MCF 10A (cell line): ENCODE results near the gene TIGD6. TPM values are rescaled to one million over a fixed set of nuclear protein-coding genes. Genes with fewer than 3 reads are reported as not detected.

Experiments used
- BruUV-seq: library from RNA; stranded (reverse); fragments of 400-500 nt; replicated peaks from 2 replicates; lab custom pipeline; 2021; lab: Mats Ljungman, UMichigan
- CTCF ChIA-PET: fragments of 300-600 bp; sonication (Branson Sonifier 250); formaldehyde crosslinking; extraction: SDS; loops from one replicate; lab custom pipeline; 2021; ENCODE audit warnings: antibody characterized with exemption, inconsistent platforms; lab: Yijun Ruan, JAX
- POLR2A ChIA-PET: fragments of 300-600, 350-650 bp; sonication (Branson Sonifier 250); formaldehyde crosslinking; extraction: SDS; loops from one replicate; lab custom pipeline; 2020; ENCODE audit warnings: antibody characterized with exemption, inconsistent platforms; lab: Yijun Ruan, JAX
- DNase-seq: peaks from one replicate; pipeline ENCODE4 v3.0.0-alpha.2; 2018; ENCODE audit not compliant: unreplicated experiment
- H3K27ac Mint-ChIP-seq: one replicate; pipeline ENCODE4 v1.8.0; 2022; ENCODE audit warnings: mild to moderate bottlenecking, low read depth, mixed read lengths; ENCODE audit not compliant: unreplicated experiment
- H3K27me3 Mint-ChIP-seq: one replicate; pipeline ENCODE4 v1.8.0; 2022; ENCODE audit warnings: mixed read lengths; ENCODE audit not compliant: insufficient read depth, unreplicated experiment
- H3K36me3 Mint-ChIP-seq: one replicate; pipeline ENCODE4 v1.8.0; 2022; ENCODE audit warnings: mild to moderate bottlenecking, moderate library complexity, mixed read lengths; ENCODE audit not compliant: insufficient read depth, unreplicated experiment
- H3K4me1 Mint-ChIP-seq: one replicate; pipeline ENCODE4 v1.8.0; 2022; ENCODE audit warnings: mixed read lengths; ENCODE audit not compliant: insufficient read depth, unreplicated experiment
- H3K4me3 Mint-ChIP-seq: one replicate; pipeline ENCODE4 v1.8.0; 2022; ENCODE audit warnings: mild to moderate bottlenecking, moderate library complexity, mixed read lengths; ENCODE audit not compliant: unreplicated experiment
- H3K9me3 Mint-ChIP-seq: one replicate; pipeline ENCODE4 v1.8.0; 2022; ENCODE audit warnings: mixed read lengths; ENCODE audit not compliant: unreplicated experiment
- intact Hi-C: fragments of 100-400 bp; cut with micrococcal nuclease; formaldehyde crosslinking; loops from 2 replicates; pipeline ENCODE4 v1.14.1; 2022
- total RNA-seq: library from RNA; stranded (reverse); gene quantifications from 2 replicates; pipeline ENCODE4 v1.2.3, GENCODE V29; 2022
- TF ChIP-seq, protein P1 (sequence below): fragments of 200-600 bp; IDR thresholded peaks from one replicate; pipeline ENCODE4 v1.8.0; 2022; ENCODE audit warnings: antibody characterized with exemption, mild to moderate bottlenecking; ENCODE audit not compliant: unreplicated experiment

The TIGD6 gene
- total RNA-seq, 1 experiment from 2014 or later, result 9.0 TPM

DNA sequence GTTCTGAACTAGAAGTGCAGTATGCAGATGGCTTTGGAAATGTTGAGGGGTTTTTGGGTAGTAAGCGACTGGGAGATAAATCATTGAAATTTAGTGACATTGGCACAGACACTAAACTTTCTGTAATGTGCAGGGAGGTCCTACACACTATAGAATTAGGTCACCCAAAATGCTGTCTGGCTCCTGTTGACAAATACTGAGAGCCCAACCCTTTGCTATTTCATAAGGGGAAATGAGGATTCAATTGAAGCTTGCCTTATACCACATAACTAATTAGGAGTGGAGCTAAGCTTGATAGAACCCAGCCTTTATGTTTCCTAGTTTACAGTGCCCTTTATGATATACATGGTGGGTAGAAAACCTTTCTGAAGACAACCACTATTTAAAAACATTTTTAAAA lies 22.7 kb upstream of the TIGD6 start:
- peak overlapping the region; percentile 89 for H3K27ac Mint-ChIP-seq
- peaks cover 41% of the 10 kb centered on the region for H3K4me1 Mint-ChIP-seq
- ChIA-PET POLR2A (interaction anchor here (0.8 to 4.6 kb wide), 13 partner anchors 8 to 1230 kb away, joined by 3 to 104 read pairs (median 9); partner anchors contain the start of genes GM2A, HMGXB3 and TIGD6), CTCF (interaction anchor here (0.6 to 2.3 kb wide), 12 partner anchors 8 to 501 kb away, joined by 3 to 11 read pairs (median 4); no protein-coding TSS in a partner anchor)
- TF ChIP-seq, protein P1, sequence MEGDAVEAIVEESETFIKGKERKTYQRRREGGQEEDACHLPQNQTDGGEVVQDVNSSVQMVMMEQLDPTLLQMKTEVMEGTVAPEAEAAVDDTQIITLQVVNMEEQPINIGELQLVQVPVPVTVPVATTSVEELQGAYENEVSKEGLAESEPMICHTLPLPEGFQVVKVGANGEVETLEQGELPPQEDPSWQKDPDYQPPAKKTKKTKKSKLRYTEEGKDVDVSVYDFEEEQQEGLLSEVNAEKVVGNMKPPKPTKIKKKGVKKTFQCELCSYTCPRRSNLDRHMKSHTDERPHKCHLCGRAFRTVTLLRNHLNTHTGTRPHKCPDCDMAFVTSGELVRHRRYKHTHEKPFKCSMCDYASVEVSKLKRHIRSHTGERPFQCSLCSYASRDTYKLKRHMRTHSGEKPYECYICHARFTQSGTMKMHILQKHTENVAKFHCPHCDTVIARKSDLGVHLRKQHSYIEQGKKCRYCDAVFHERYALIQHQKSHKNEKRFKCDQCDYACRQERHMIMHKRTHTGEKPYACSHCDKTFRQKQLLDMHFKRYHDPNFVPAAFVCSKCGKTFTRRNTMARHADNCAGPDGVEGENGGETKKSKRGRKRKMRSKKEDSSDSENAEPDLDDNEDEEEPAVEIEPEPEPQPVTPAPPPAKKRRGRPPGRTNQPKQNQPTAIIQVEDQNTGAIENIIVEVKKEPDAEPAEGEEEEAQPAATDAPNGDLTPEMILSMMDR, result no peak
- BruUV-seq, result no TSS peak
- peaks cover 92% of the 10 kb centered on the region for H3K36me3 Mint-ChIP-seq
- no peaks in the 10 kb centered on the region for H3K9me3 Mint-ChIP-seq
- intact Hi-C loops, result loop anchor here (2.0 kb wide), 1 partner anchor 14 kb away; no protein-coding TSS in a partner anchor
- H3K4me3 Mint-ChIP-seq, result peak overlapping the region; percentile 63
- DNase-seq, result no peak
- no peaks in the 10 kb centered on the region for H3K27me3 Mint-ChIP-seq

DNA sequence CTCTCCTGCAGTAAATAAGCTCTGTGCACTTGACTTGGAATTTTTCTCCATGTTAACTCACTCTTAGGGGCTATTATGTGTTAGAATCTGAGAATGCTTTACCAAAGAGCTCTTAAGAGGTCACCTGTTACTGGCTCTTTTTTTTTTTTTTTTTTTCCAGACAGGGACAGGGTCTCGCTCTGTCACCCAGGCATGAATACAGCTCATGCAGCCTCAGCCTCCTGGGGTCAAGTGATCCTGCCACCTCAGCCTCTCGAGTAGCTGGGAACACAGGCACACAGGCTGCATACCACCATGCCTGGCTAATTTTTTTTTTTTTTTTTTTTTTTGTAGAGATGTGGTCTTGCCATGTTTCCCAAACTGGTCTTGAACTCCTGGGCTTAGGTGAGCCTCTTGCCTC lies 22.2 kb upstream of the TIGD6 start:
- no peaks in the 10 kb centered on the region for H3K9me3 Mint-ChIP-seq
- TF ChIP-seq, protein P1, result no peak
- no TSS peak for BruUV-seq
- peaks cover 43% of the 10 kb centered on the region for H3K4me1 Mint-ChIP-seq
- no peak for DNase-seq
- intact Hi-C loops, result loop anchor here (1.0 to 2.0 kb wide), 2 partner anchors 14 to 21 kb away; no protein-coding TSS in a partner anchor
- H3K27me3 Mint-ChIP-seq, result no peaks in the 10 kb centered on the region
- ChIA-PET POLR2A (interaction anchor here (0.5 to 4.6 kb wide), 19 partner anchors 9 to 1230 kb away, joined by 3 to 104 read pairs (median 6); partner anchors contain the start of genes GM2A, GRPEL2, HMGXB3 and TIGD6), CTCF (interaction anchor here (0.6 to 2.3 kb wide), 21 partner anchors 8 to 501 kb away, joined by 3 to 11 read pairs (median 4); partner anchors contain the start of gene TIGD6)
- peaks cover 92% of the 10 kb centered on the region for H3K36me3 Mint-ChIP-seq
- peak overlapping the region; percentile 89 for H3K27ac Mint-ChIP-seq
- H3K4me3 Mint-ChIP-seq, result peak overlapping the region; percentile 63

DNA sequence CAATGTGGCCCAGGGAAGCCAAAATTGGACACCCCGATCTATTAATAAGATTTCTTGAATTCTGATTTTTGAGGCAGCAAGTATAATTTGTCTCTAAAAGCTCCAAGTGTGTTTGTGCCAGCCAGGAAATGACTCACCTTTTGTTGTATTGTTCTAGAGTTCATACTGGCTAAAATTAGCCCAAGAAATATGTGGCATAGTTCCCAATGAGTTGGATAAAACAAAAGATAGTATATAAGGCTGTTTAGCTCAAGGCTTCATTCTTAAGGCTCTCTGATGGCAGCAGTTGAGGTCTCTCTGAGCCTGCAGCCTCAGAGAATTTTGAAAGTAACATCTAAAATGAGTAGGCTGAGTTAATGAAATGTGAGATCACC lies 21.7 kb upstream of the TIGD6 start:
- intact Hi-C loops, result loop anchor here (1.0 to 2.0 kb wide), 2 partner anchors 15 to 21 kb away; no protein-coding TSS in a partner anchor

More for the DNA sequence above, 21.7 kb upstream of the TIGD6 start:
- POLR2A ChIA-PET, result interaction anchor here (0.5 to 4.6 kb wide), 21 partner anchors 9 to 677 kb away, joined by 3 to 104 read pairs (median 6); partner anchors contain the start of genes GRPEL2, HMGXB3 and TIGD6
- Mint-ChIP-seq H3K9me3 (no peaks in the 10 kb centered on the region), H3K27me3 (no peaks in the 10 kb centered on the region), H3K27ac (peak overlapping the region; percentile 89), H3K36me3 (peaks cover 92% of the 10 kb centered on the region), H3K4me1 (peaks cover 49% of the 10 kb centered on the region), H3K4me3 (peak overlapping the region; percentile 63)
- no TSS peak for BruUV-seq
- TF ChIP-seq, protein P1, result no peak
- DNase-seq, result peak; percentile 98
- CTCF ChIA-PET, result interaction anchor here (0.5 to 2.3 kb wide), 23 partner anchors 9 to 429 kb away, joined by 3 to 11 read pairs (median 4); partner anchors contain the start of gene TIGD6
